ENCODE data around the gene NKTR.

NKTR gene

DNA sequence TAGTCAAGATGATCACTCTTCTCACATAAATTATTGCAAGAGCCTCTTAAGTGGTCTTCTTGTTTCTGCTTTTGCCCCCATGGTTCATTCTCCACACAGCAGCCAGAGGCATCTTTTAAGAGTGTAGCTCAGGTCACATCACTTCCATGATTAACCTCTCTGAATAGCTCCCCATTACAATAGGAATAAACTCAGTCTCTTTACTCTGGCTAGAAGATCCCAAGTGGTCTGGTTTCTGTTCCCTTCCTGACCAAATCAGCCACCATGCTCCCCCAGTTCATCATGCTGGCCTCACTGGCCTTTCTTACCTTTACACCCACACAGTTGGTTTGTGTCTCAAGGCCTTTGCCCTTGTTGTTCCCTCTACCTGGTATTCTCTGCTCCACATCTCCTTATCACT is 93.9 kb downstream of the NKTR start:
- no peak for DNase-seq (ENCODE audit: low spot score)

DNA sequence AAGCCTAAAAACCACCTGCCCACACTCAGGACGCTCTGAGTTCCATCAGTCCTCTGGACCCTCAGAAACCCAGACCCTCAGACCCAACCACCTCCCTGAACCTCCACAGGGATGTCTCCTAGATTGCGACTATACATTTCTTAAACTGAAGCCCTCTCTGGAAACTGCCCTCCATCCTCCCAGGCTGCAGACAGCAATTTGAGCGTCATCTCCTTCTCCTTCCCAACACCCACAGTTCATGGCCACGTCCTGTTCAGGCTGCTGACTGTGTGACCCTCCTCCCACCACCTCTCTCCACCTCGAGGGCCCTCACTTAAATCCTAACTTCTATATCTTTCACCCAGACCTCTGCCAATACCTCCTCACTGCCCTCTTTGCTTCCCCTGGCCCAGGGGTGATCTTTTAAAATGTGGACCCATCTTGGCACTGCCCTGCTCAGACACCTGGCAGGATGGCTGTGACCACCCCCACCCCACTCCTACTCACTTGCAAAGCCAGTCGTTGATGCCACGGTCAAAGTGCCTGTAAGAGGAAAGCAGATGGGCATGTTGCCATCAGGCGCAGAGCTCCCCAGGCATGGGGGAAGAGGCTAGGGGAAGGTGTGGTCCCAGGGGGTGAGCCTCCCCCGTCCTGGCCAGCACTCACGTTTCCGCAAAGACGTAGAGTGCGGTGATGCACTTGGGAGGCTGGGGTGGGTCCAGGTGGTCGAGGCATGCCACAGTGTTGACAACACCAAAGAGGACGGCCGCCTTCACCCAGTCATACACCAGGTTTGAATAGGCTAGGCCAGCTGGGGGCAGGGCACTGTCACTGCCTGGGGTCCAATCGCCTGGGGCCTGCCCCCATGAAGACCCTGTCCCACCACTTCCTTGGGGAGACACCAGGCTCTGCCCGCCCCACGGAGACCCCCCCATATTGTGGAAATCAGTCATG is 96.1 kb downstream of the NKTR start:
- no peak for DNase-seq (ENCODE audit: low spot score)

DNA sequence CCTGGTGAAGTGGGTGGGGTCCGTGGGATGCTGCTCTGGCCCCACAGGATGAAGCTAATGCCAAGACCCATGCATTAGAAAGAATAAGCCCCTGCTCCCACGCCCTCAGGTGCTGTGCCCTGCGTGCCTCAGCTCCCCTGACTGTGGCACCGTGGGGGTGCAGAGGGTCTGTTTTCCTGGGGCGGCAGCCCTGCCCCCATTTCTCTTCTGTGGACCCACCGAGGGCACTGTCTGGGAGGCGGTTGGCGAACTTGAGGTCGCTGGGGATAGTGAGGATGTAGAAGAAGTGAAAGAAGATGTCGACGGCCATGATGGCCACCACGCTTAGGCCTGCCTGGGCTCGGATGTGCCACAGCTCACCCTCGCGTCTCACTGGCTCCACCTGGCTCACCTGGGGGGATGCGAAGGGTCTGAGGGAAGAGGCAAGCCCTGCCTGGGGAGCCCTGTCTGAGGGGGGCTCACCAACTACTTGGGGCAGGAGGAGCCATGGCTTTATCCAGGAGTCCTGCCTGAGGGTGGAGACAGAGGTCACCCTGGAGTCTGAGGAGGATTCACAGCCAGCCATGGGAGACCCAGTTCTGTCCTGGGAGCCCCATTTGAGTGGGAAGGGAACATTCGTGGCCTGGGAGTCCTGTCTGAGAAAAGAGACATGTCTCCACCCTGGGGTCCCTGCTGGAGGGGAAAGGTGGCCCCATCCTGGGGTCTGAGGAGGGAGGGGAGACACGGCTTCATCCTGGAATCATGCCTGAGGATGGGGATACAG is 97.0 kb downstream of the NKTR start:
- DNase-seq (ENCODE audit: low spot score), result no peak
